OCI-LY3 (cell line): ENCODE data around the gene COL4A1.

Experiments used
- CTCF ChIP-seq: fragments of 200-600, 300-600 bp; sonication (generic); IDR thresholded peaks from 2 replicates; pipeline ENCODE4 v1.5.1; 2014; ENCODE audit warnings: antibody characterized with exemption, low read length, low read depth
- EZH2phosphoT487 ChIP-seq: fragments of 200-600 bp; shearing (Covaris generic); IDR thresholded peaks from 2 replicates; pipeline ENCODE4 v1.6.1; 2018; ENCODE audit warnings: antibody characterized with exemption, mixed run types, low read depth

GRCh38 chr13:110133425-110134235 lies 173.3 kb downstream of the COL4A1 start:
- TF ChIP-seq CTCF: no peak
- no peak for TF ChIP-seq EZH2phosphoT487
